ENCODE data around the gene PILRA. TPM values are rescaled to one million over a fixed set of nuclear protein-coding genes. Genes with fewer than 3 reads are reported as not detected.

The PILRA gene
- total RNA-seq, 4 donors from 2014 or later: 5.8 to 9.5 (median 5.9) TPM

GRCh38 chr7:100449190-100449795 is 76.0 kb downstream of the PILRA start:
- Histone ChIP-seq H3K4me3 (no peak overlapping the region), H3K4me1 (peaks cover 0 to 26% (median 10%) of the 10 kb centered on the region in 4 donors), H3K9me3 (no peaks in the 10 kb centered on the region), H3K27ac (no peak overlapping the region), H3K27me3 (no peaks in the 10 kb centered on the region), H3K36me3 (no peaks in the 10 kb centered on the region)
- DNase-seq: no peak
- TF ChIP-seq POLR2A (IDR thresholded peaks at IDR 0.05) (no peak), CTCF (IDR thresholded peaks at IDR 0.05) (no peak)

Small RNAs within 50 kb of the gene (small RNA-seq; reads per million reads assigned to genes)
- gene RF00019: 0 reads per million in 2 donors

Other genes starting within 250 kb of the PILRA start
- gene MBLAC1, start 246.5 kb upstream of the PILRA start, total RNA-seq: 10 to 100 TPM in 1 of 4 donors, 1 to 10 TPM in 3; 3.2 to 10.5 (median 3.9) TPM
- gene LAMTOR4, start 224.6 kb upstream of the PILRA start, total RNA-seq: 100 to 1,000 TPM; 194 to 312 (median 237) TPM
- gene TRAPPC14, start 214.8 kb upstream of the PILRA start, total RNA-seq: 100 to 1,000 TPM in 1 of 4 donors, 10 to 100 TPM in 3; 57.6 to 123 (median 69.8) TPM
- gene GAL3ST4, start 204.9 kb upstream of the PILRA start, total RNA-seq: 1 to 10 TPM in 2 of 4 donors, under 1 TPM in 1, not detected in 1; 0.53 to 4.1 (median 2.1) TPM
- gene GPC2, start 196.1 kb upstream of the PILRA start, total RNA-seq: 10 to 100 TPM in 1 of 4 donors, 1 to 10 TPM in 2, not detected in 1; 3.8 to 16.5 (median 6.7) TPM
- 10 to 100 TPM in 1 of 4 donors, 1 to 10 TPM in 2, not detected in 1; 2.1 to 62.7 (median 3.5) TPM for gene STAG3, start 195.6 kb upstream of the PILRA start, total RNA-seq
- 1 to 10 TPM; 3.7 to 8.3 (median 5.1) TPM for gene PVRIG, start 153.5 kb upstream of the PILRA start, total RNA-seq
- not detected for gene SPDYE3, start 65.8 kb upstream of the PILRA start, total RNA-seq
- gene PILRB, start 15.4 kb upstream of the PILRA start, total RNA-seq: 100 to 1,000 TPM in 3 of 4 donors, 10 to 100 TPM in 1; 73.6 to 179 (median 150) TPM
- gene ZCWPW1, start 55.2 kb downstream of the PILRA start, total RNA-seq: 10 to 100 TPM in 1 of 4 donors, 1 to 10 TPM in 3; 1.8 to 19.8 (median 3.6) TPM
- gene MEPCE, start 56.3 kb downstream of the PILRA start, total RNA-seq: 10 to 100 TPM; 17.3 to 46.3 (median 32.2) TPM
- 10 to 100 TPM; 44.8 to 67.7 (median 49.0) TPM for gene PPP1R35, start 63.0 kb downstream of the PILRA start, total RNA-seq
- not detected for gene SPACDR, start 90.8 kb downstream of the PILRA start, total RNA-seq
- gene TSC22D4, start 105.7 kb downstream of the PILRA start, total RNA-seq: 10 to 100 TPM; 28.9 to 51.2 (median 40.6) TPM
- gene NYAP1, start 110.4 kb downstream of the PILRA start, total RNA-seq: 1 to 10 TPM in 1 of 4 donors, under 1 TPM in 2, not detected in 1; 0.38 to 2.5 (median 0.40) TPM
- 10 to 100 TPM; 38.4 to 63.6 (median 49.9) TPM for gene AGFG2, start 165.7 kb downstream of the PILRA start, total RNA-seq
- gene SAP25, start 200.4 kb downstream of the PILRA start, total RNA-seq: 10 to 100 TPM in 3 of 4 donors, 1 to 10 TPM in 1; 2.5 to 18.2 (median 13.4) TPM
- 100 to 1,000 TPM in 3 of 4 donors, 10 to 100 TPM in 1; 76.7 to 232 (median 156) TPM for gene LRCH4, start 212.6 kb downstream of the PILRA start, total RNA-seq
- gene FBXO24, start 212.8 kb downstream of the PILRA start, total RNA-seq: 1 to 10 TPM in 2 of 4 donors, not detected in 2; 1.1 to 2.8 TPM
- 10 to 100 TPM in 2 of 4 donors, 1 to 10 TPM in 2; 1.8 to 53.6 (median 9.8) TPM for gene PCOLCE, start 228.9 kb downstream of the PILRA start, total RNA-seq
- 10 to 100 TPM in 1 of 4 donors, 1 to 10 TPM in 3; 5.0 to 14.2 (median 7.3) TPM for gene MOSPD3, start 239.1 kb downstream of the PILRA start, total RNA-seq